Astrocyte of the cerebellum (primary cell): Measurements from ENCODE around the gene ANO7.

Experiments used
- DNase-seq: peaks from one replicate; pipeline ENCODE4 v3.0.0-alpha.2; 2011; ENCODE audit warnings: low read depth
- H3K4me3 ChIP-seq: 2 replicates; pipeline ENCODE4 v1.5.1; 2011; ENCODE audit warnings: mild to moderate bottlenecking, low read depth, low read length, moderate library complexity
- in situ Hi-C: cut with HindIII; loops from 2 replicates; pipeline ENCODE4 v1.10.0; 2017; ENCODE audit warnings: low sequenced_read_pairs
- TF ChIP-seq, protein P1 (sequence below): IDR thresholded peaks from 2 replicates; pipeline ENCODE4 v1.5.1; 2012; ENCODE audit warnings: low read length, low read depth, moderate library complexity, mild to moderate bottlenecking; ENCODE audit errors: missing control alignments

Gene ANO7

DNA sequence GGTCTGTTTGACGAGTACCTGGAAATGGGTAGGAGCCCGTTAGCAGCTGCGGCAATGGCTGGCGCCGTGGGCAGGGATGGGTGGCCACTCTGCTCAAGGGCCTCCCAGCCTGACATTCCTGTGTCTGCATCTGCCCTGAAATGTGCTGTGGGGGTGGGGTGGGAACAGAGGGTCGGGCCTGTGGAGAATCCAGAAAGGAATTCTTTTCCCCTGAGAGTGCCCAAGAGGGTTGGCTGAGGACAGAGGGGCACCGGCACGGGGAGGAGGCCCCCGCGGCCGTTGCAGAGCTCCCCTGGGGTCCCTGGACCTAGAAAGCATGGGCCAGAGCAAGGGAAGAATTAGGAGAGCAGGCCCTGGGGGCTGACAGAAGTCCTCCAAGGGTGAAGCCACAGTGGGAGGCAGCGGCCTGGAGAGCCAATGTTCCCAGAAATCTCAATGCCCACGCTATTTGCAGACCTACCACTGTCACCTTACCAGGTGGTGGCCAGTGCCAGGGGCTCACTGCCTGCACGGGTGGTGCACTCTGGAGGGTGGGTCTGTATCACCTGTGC is 27.8 kb downstream of the ANO7 start:
- TF ChIP-seq, protein P1, sequence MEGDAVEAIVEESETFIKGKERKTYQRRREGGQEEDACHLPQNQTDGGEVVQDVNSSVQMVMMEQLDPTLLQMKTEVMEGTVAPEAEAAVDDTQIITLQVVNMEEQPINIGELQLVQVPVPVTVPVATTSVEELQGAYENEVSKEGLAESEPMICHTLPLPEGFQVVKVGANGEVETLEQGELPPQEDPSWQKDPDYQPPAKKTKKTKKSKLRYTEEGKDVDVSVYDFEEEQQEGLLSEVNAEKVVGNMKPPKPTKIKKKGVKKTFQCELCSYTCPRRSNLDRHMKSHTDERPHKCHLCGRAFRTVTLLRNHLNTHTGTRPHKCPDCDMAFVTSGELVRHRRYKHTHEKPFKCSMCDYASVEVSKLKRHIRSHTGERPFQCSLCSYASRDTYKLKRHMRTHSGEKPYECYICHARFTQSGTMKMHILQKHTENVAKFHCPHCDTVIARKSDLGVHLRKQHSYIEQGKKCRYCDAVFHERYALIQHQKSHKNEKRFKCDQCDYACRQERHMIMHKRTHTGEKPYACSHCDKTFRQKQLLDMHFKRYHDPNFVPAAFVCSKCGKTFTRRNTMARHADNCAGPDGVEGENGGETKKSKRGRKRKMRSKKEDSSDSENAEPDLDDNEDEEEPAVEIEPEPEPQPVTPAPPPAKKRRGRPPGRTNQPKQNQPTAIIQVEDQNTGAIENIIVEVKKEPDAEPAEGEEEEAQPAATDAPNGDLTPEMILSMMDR = no peak
- no peak for DNase-seq
- in situ Hi-C loops = no loop called here
- no peak overlapping the region for H3K4me3 ChIP-seq

DNA sequence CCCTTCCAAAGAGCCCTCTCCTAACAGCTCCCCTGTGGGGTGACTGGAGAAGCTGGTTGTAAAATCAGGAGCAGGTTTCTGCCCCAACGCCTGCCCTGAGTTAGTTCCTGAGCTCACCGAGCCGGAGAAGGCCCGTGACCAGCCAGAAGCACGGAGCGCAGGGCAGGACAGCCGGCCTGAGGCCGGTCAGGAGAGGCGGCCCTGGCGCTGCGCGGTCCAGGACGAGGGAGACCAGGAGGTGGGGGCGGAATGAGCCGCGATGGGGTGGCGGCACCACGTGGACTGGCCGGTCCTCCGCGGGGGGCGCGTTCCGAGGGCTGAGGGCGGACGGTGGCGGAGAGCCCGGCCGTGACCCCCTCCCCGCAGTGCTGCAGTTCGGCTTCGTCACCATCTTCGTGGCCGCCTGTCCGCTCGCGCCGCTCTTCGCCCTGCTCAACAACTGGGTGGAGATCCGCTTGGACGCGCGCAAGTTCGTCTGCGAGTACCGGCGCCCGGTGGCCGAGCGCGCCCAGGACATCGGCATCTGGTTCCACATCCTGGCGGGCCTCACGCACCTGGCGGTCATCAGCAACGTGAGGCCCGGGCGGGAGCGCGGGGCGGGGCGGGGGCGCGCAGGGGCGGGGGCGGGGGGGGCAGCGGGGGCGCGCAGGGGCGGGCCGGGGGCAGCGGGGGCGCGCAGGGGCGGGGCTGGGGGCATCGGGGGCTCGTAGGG is 29.0 kb downstream of the ANO7 start:
- in situ Hi-C loops = no loop called here
- H3K4me3 ChIP-seq = peak overlapping the region; percentile 37
- DNase-seq = peak; percentile 19
- TF ChIP-seq, protein P1 = no peak

DNA sequence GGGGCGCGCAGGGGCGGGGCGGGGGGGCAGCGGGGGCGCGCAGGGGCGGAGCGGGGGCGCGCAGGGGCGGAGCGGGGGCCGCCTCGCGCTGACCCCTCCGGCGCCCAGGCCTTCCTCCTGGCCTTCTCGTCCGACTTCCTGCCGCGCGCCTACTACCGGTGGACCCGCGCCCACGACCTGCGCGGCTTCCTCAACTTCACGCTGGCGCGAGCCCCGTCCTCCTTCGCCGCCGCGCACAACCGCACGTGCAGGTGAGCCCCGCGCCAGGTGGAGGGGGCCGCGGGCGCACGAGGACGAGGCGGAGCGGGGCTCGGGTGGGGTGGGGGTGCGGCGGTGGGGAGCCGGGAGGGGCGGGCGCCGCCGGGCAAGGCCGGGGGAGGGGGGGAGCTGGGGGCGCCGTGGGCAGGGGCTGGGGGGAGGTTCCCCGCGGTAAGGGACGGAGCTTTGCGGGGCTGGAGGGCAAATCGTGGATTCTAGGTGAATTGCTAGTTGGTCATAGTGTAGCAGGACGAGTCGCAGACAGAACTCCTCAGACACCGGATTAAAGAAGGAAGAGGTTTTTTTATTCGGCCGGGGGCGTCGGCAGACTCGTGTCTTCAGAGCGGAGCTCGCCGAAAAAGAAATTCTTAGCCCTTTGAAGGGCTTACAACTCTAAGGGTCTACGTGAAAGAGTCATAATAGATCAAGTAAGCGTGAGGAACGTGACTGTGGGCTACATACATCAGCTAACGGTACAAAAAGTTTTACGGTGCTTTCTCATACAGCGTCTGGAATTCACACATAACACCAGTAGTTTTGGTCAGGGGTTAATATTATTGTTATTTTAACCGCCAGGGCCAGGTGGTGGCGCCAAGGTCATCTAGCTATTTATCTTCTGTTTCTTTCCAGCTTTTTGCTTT is 29.9 kb downstream of the ANO7 start:
- H3K4me3 ChIP-seq = peak overlapping the region; percentile 46
- TF ChIP-seq, protein P1 = no peak
- in situ Hi-C loops = no loop called here
- no peak for DNase-seq

DNA sequence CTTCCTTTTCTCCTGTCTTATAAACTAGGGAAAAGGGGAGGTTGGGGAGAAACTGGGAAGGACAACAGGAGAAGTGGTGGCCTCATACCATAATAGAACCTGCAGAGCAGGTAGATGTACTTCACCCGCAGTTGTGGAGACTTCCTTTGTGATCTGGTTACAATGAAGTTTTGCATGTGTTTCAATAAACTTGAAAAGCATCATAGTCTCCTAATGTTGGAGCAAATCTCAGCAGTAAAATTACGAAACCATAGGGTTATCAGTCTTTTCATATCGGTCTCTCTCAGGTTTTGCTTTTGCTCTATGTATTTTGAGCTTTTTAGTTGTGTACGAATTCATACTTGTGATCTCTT is 30.5 kb downstream of the ANO7 start:
- peak overlapping the region; percentile 46 for H3K4me3 ChIP-seq
- TF ChIP-seq, protein P1 = no peak
- in situ Hi-C loops = no loop called here
- DNase-seq = no peak

DNA sequence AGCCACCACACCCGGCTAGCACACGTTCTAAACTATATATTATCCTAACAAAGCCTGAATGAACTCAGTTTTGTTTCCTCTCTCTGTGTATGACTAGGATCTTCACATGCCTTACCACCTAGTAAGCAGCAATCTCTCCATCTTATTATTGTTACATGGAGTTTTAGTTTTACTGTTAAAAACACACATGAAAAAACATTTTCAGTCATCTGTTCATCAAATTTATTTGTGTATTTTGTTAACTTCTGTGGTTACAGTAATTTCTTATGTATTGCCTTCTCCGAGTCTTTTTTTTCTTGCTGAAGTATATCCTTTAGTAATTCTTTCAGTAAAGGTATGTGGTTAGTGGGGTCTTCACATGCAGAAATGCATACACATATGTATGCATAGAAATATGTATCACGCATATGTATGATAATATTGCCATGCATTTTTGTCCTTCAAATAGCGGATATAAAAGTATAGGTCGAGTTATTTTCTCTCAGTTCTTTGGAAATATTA is 31.4 kb downstream of the ANO7 start:
- H3K4me3 ChIP-seq = no peak overlapping the region
- in situ Hi-C loops = loop anchor here (10.0 kb wide), 1 partner anchor 65 kb away; no protein-coding TSS in a partner anchor
- DNase-seq = no peak
- TF ChIP-seq, protein P1 = no peak
